Stimulated activated memory B cell treated with anti-CD40 and anti-IgM and Interleukin-4, amounts not matched to agents 10 μg/mL and 1 μg/mL and 100 μg/mL, for 72 hours (primary cell): Measurements from ENCODE around the gene USP22.
A peak's percentile ranks its signal among the peaks of the same experiment; 100 is the strongest.

ENCODE experiments used
- ATAC-seq: fragments of 150-1000 bp; cut with Tn5 transposase; 2 replicates; pipeline ENCODE4 v1.10.0; 2021
- H3K27ac Mint-ChIP-seq: one replicate; pipeline ENCODE4 v1.8.0; 2022; ENCODE audit warnings: mild to moderate bottlenecking, mixed read lengths
- H3K27me3 Mint-ChIP-seq: one replicate; pipeline ENCODE4 v1.8.0; 2022; ENCODE audit warnings: mixed read lengths
- H3K36me3 Mint-ChIP-seq: one replicate; pipeline ENCODE4 v1.8.0; 2022; ENCODE audit warnings: mixed read lengths
- H3K4me1 Mint-ChIP-seq: one replicate; pipeline ENCODE4 v1.8.0; 2022; ENCODE audit warnings: mixed read lengths
- H3K4me3 Mint-ChIP-seq: one replicate; pipeline ENCODE4 v1.8.0; 2022; ENCODE audit warnings: mild to moderate bottlenecking, moderate library complexity, mixed read lengths
- H3K9me3 Mint-ChIP-seq: one replicate; pipeline ENCODE4 v1.8.0; 2022; ENCODE audit warnings: mixed read lengths

Gene USP22

DNA sequence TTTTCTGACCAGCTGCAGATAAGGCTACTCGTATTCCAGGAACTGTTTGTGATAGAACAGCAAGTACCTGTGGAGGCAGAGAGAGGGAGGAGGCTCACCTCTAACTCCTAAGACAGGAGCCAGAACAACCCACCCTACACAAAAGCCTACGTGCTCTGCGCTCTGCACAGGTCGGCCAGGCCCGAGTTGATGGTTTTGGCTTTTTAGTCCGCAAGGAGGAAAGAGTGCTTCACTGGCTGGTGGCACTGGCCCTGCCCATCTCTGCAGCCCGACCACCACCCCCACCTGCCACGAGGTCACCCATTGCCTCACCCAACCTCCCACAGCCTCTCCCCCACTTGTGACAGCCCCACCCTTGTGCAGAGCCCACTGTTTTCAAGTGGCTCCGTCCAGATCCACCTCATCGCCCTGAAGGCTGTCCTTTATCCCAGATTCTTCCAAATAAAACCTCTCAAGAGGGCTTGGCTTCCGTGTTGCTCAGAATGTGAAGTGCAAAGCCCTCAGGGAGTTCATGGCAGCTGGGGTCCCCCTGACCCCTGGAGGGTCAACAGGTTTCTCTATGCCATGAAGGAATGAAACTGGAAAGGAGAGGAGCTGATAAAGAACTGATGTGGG, 39.7 kb downstream of the USP22 start:
- H3K36me3 Mint-ChIP-seq: peaks cover 60% of the 10 kb centered on the region
- H3K27ac Mint-ChIP-seq: no peak overlapping the region
- no peak for ATAC-seq
- peaks cover 11% of the 10 kb centered on the region for H3K4me1 Mint-ChIP-seq
- no peaks in the 10 kb centered on the region for H3K27me3 Mint-ChIP-seq
- H3K4me3 Mint-ChIP-seq: no peak overlapping the region
- no peaks in the 10 kb centered on the region for H3K9me3 Mint-ChIP-seq

DNA sequence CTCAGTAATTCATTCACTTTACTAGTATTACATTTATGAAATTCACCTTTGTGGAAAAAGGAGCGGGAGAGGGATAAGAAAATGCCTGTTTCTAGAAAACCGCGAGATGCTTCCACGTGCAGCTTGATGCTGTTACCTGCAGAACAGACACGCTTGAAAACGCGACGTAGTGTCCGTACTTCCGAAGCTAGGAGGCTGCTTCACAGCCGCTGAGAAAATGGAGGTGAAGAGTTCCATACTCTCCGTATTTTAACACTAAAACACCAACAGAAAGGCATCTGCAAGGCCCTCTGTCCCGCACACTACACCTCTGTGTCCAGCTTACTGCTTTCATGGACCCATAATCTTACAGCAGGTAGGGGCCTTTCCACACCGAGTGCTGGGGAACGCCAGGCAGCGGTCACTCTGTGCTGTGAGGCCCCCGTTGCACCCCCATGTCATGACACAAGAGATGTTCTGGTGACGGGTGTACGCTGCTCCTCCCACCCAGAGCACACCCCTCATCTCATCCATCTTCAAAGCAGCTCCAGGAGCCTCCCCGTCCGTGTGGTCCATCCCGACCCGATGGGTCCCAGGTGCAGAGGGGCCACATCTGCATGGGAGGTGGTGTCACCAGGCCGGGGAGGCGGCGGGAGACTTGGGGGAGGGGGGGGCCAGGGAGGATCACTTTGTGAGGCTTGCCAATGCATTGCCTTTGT, 40.4 kb downstream of the USP22 start:
- H3K27ac Mint-ChIP-seq: no peak overlapping the region
- no peak for ATAC-seq

DNA sequence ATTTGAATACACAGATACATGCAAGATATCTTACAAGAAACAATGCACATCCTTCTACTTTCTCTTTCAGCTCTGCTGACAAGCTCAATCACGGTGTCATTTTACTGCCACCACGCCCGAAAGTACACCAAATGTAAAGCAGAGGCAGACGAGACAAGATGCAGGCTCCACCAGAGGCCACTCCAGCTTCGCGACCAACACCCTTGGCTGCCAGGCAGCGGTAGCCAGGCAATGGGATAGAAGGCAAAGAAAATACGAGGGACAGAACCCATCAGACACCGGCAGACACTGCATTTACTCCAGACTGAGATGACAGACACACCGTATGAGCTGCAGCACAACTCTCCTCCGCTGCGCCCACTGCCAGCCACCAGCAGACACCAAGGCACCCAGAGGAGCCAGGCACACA, 41.0 kb downstream of the USP22 start:
- no peaks in the 10 kb centered on the region for H3K9me3 Mint-ChIP-seq
- no peak overlapping the region for H3K27ac Mint-ChIP-seq
- H3K27me3 Mint-ChIP-seq: no peaks in the 10 kb centered on the region
- H3K4me3 Mint-ChIP-seq: no peak overlapping the region
- H3K36me3 Mint-ChIP-seq: peaks cover 49% of the 10 kb centered on the region
- peaks cover 16% of the 10 kb centered on the region for H3K4me1 Mint-ChIP-seq
- no peak for ATAC-seq

More for the DNA sequence above, 40.4 kb downstream of the USP22 start:
- H3K9me3 Mint-ChIP-seq: no peaks in the 10 kb centered on the region
- H3K27me3 Mint-ChIP-seq: no peaks in the 10 kb centered on the region
- peaks cover 55% of the 10 kb centered on the region for H3K36me3 Mint-ChIP-seq
- no peak overlapping the region for H3K4me3 Mint-ChIP-seq
- peaks cover 16% of the 10 kb centered on the region for H3K4me1 Mint-ChIP-seq

DNA sequence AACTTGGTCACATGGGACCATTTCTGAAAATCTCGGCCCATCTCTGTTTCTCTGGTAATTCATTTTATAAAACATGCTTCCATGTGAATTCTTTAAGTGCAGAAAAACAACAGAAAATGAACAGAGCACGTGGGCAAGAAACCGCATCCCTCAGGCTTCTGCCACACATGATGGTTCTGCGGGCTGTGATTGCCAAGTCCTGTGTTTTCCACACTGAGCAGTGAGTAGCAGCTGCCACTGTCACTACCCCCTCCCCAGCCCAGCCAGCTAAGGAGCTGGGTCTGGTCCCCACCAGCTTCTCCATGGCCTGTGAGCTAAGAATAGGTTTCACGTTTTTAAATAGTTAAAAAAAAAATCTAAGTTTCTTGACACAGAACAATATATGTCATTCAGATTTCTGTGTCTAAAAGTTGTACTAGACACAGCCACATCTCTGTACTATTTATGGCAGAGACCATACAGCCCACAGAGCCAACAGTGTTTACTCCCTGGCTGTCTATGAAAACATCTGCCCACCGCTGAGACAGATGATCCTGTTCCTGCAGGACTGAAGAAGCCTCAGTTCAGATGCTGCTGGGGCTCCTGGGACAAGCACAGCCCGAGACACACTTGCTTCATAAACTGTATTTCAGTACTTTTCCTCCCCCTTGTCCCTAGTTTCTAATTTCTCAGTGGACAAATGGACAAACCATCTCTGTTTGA, 41.5 kb downstream of the USP22 start:
- H3K27me3 Mint-ChIP-seq: no peaks in the 10 kb centered on the region
- no peaks in the 10 kb centered on the region for H3K9me3 Mint-ChIP-seq
- H3K27ac Mint-ChIP-seq: no peak overlapping the region
- no peak overlapping the region for H3K4me3 Mint-ChIP-seq
- peaks cover 45% of the 10 kb centered on the region for H3K36me3 Mint-ChIP-seq
- ATAC-seq: no peak
- H3K4me1 Mint-ChIP-seq: peaks cover 16% of the 10 kb centered on the region

DNA sequence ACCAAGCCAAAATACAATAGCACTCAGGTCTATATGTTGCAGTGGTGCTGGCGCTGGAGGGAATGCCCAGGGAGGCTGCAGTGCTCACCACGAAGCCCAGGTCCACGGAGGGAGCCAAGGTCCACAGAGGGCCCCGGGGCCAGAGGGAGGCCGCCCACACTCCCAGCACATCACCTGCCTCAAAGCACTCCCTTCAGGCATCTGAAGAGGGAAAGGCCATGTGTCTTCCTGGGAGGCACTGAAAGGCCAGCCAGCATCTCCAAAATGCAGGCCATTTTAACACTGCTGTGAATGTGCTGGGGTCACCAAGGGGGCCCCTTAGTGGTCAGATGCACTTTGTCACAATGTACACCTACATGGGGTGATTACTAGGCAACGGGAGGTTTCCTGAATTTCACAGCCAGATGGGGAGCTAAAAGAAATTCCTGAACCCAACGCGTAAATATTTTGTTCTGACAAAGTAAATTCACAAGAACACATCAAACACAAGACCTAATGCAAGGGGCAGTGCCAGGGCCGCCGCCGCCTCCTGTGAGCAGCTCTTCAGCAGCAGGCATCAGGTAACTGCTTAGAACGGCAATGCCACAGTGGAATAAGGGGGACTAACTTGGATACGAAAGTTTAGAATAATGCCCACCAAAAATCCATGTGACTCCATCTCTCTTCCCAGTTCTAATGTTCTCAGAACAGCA, 42.8 kb downstream of the USP22 start:
- H3K4me1 Mint-ChIP-seq: peaks cover 16% of the 10 kb centered on the region
- H3K27ac Mint-ChIP-seq: no peak overlapping the region
- no peak for ATAC-seq
- H3K9me3 Mint-ChIP-seq: no peaks in the 10 kb centered on the region
- peaks cover 32% of the 10 kb centered on the region for H3K36me3 Mint-ChIP-seq
- peak overlapping the region; percentile 31 for H3K4me3 Mint-ChIP-seq
- no peaks in the 10 kb centered on the region for H3K27me3 Mint-ChIP-seq

DNA sequence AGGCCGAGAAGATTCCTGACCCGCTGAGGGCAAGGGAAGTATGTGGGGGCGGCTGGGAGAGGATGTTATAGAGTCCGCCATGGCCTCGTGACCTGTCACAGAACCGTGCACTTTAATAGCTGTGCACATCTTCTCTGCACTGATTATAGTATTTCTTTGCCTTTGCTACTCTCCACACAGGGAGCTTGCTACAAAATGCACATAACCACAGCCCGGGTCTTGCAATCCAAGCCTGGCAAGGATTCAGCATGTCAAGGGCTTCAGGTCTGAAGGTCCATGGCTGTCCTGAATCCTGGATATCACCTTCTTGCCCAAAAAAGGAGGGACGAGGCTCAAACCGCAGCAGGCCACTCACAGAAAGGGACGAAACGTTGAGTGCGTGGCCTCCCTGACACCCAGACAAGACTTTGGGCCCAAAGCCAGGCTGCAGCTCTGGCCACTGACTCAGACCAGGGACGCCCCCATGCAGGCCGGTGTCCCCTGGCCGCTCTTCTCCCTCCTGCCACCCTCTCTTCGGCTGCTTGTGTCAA, 43.7 kb downstream of the USP22 start:
- H3K27ac Mint-ChIP-seq: no peak overlapping the region
- H3K4me1 Mint-ChIP-seq: peaks cover 16% of the 10 kb centered on the region
- H3K4me3 Mint-ChIP-seq: no peak overlapping the region
- ATAC-seq: no peak
- H3K9me3 Mint-ChIP-seq: no peaks in the 10 kb centered on the region
- no peaks in the 10 kb centered on the region for H3K27me3 Mint-ChIP-seq
- peaks cover 24% of the 10 kb centered on the region for H3K36me3 Mint-ChIP-seq

DNA sequence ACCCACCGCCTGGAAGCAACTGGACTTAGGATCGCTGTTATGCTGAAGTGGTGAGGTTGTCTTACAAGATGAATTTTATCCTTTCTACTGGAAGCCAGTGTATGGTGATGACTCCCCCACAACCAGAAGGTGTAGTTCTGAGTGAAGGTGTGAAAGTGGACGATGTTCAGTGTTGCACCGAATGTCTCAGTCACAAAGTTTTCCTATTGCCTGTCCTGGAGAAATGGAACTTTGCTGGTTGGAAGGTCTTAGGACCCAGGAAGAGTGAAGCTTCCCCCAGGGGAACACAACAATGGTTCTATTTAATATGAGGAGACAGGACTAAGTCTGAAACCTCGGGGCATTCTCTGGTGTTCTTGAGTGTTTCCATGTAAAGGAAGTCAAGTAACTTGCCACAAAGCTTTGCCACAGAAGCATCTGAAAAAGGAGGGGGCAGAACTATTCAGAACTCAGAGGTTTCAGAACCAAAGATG, 44.2 kb downstream of the USP22 start:
- Mint-ChIP-seq H3K4me1 (peaks cover 16% of the 10 kb centered on the region), H3K9me3 (no peaks in the 10 kb centered on the region), H3K27me3 (no peaks in the 10 kb centered on the region), H3K4me3 (no peak overlapping the region), H3K36me3 (peaks cover 21% of the 10 kb centered on the region), H3K27ac (no peak overlapping the region)
- no peak for ATAC-seq

DNA sequence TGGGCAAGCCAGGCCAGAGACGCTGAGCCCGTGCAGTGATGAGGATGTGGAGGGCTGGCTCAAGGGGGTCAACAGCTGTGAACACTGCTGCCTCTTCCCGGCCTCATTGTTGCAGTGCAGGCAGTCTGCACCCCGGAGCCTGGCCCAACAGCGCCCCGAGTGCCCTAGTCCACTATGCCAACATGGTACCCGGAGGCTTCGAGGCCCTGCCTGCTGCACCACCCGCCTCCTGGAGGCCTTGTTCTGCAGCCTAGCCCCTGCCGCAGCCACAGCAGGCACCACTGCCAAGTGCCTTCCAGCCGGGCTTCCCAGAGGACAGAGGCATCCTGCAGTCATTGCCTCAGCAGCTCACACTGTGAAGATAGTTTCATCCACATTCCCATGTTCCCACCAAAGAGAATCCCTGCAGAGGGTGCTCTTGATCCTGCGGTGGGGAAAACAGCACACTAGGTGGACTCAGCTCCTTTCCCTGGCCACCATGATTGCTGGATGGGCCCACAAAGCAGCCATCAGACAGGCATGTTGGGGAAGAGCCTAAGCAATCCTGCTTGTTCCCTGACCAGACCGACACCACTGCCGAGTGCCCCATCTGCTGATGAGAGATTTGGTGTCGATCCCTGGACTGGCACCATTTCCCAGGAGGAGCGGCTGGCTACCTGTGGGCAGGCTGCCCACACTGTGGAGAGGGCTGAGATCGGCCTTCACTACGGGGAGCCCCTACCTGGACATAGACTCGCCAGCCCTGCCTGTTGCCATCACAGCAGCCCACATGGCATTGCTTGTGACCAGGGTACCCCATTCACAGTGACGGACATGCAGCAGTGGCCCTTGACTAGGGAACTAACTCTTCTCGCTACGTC, 44.9 kb downstream of the USP22 start:
- ATAC-seq: no peak
- Mint-ChIP-seq H3K4me3 (no peak overlapping the region), H3K27ac (no peak overlapping the region), H3K27me3 (no peaks in the 10 kb centered on the region), H3K4me1 (peaks cover 16% of the 10 kb centered on the region), H3K9me3 (no peaks in the 10 kb centered on the region), H3K36me3 (peaks cover 16% of the 10 kb centered on the region)

DNA sequence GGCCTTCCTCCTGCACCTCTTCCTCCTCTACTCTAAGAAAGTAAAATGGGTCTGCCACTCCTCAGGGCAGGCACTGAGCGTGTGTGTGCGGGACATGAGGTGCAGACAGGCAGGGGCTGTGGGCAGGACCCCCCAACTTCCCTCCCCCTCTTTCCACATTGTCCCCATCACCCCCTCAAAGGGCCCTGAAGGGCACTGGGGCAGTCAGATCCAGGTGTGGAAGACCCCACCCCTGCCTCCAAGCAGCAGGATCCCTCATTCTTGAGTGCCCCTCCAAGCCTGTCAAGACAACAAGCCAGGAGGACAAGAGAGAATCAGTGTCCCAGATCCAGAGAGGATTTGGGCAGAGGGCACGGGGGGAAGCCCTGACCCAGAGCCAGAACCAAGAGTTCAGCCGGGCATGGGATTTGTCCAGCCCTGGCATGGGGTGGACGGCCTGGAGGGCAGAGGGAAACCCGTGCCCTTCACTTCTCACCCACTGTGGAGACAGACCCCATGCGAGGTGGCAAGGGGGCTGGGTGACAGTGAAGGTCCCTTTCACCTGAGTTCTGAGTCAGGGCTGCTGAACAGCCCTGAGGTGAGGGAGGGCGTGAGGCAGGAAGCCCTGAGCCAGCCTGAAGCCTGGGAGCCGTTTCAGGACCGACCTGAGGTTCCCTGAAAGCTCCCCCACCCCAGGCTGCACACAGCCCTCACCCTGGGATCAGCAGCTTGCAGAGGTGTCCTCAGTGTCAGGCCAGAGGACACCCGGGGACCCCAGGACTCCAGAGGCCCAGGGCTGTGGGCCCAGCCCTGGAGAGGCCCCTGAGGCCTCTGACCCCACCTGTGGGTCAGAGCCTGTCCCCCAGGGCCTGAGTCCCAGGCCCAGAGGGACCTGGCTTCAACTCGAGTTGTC, 45.8 kb downstream of the USP22 start:
- Mint-ChIP-seq H3K4me1 (peaks cover 16% of the 10 kb centered on the region), H3K36me3 (peaks cover 15% of the 10 kb centered on the region), H3K4me3 (no peak overlapping the region), H3K27me3 (no peaks in the 10 kb centered on the region), H3K27ac (no peak overlapping the region), H3K9me3 (no peaks in the 10 kb centered on the region)
- ATAC-seq: no peak

DNA sequence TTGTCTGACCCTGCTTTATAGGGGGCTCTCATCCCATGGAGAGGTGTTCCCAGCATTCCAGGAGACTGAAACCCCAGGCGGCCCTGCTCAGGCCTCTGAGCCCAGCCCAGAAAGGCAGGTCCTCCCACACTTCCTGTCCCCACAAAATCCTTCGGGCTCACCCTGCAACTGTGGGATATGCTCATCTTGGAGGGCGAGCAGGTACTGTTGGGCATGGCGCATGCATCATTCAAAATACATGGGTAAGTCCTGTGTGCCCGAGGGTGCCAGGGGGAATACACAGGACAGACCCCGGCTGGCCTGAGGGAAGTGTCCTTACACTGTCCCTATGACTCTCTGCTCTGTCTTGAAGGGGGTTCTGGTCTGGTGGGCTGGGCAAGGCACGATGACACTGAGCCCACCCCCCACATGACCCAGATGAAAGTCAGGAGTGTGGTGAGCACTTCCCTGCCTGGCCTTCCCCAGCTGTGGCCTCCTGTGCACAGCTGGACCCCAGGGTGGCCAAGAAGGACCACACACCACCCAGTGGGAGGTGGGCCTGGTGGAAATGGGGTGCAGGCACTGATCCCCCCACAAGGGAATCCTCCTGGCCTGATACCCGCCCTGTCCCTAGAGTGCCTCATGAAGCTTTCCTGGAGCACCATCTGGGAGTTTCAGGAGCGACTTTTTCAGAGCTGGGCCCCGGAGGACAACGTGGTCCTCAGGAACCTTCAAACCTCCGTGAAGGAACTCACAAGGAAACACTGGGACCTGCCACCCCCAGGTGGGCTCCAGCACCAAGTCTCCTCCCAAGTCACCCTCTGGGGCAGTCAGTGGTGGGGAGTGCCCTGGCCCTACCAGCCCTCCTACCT, 46.7 kb downstream of the USP22 start:
- no peak for ATAC-seq
- H3K9me3 Mint-ChIP-seq: no peaks in the 10 kb centered on the region
- no peak overlapping the region for H3K4me3 Mint-ChIP-seq
- H3K27me3 Mint-ChIP-seq: no peaks in the 10 kb centered on the region
- H3K27ac Mint-ChIP-seq: no peak overlapping the region
- H3K4me1 Mint-ChIP-seq: peaks cover 16% of the 10 kb centered on the region
- peaks cover 10% of the 10 kb centered on the region for H3K36me3 Mint-ChIP-seq

DNA sequence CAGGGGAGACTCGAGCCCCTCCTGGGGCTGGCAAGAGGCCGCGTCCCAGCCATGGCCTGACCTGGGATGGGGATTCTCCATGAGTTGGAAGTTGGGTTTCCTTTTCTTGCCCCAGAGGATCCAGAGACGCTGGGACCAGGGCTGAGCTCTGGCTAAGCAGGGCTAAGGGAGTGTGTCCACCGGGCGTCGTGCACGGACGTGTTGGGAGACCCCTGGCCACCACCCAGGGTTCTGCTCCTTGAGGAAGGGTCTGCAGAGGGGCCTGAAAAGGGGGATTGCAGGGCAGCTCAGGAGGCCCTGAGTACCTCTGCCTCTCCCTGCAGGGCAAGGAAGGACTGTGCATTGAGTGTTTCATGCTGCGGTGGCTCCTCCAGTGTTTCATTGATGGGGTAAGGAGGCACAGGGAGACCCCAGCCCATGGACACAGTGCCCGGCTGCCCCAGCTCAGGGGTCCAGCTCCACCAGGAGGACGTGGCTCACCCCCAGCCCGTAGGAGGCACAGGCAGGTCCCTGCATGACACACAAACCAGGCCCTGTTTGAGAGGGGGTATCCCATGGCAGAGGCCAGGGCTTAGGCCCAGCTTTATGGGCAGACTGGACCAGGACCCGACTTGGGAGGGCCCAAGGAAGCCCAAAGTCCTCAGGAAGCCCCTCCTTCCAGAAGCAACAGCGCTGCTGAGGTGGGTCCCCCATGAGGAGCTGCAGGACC, 47.5 kb downstream of the USP22 start:
- Mint-ChIP-seq H3K9me3 (no peaks in the 10 kb centered on the region), H3K27ac (no peak overlapping the region), H3K4me1 (peaks cover 16% of the 10 kb centered on the region), H3K36me3 (peaks cover 7% of the 10 kb centered on the region), H3K4me3 (no peak overlapping the region), H3K27me3 (no peaks in the 10 kb centered on the region)
- no peak for ATAC-seq

DNA sequence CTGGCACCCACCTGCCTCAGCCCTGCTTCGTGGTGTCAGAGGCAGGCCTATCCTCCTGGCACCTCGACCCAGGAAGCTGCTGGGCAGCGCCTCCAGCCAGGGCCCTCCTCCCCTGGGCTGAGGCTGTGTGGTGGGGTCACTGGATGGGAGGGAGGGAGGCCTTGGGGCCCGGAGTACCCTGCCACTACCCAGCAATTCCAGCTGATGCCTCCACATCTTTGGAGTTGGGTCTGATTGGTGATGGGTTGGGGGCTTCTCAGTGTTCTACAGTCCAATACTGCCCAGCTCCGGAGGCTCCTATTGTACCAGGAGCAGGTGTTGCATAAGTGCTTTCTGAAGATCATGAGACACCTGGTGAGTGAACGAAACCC, 48.0 kb downstream of the USP22 start:
- Mint-ChIP-seq H3K36me3 (peaks cover 1% of the 10 kb centered on the region), H3K27ac (no peak overlapping the region), H3K9me3 (no peaks in the 10 kb centered on the region), H3K27me3 (no peaks in the 10 kb centered on the region), H3K4me1 (peaks cover 16% of the 10 kb centered on the region), H3K4me3 (no peak overlapping the region)
- no peak for ATAC-seq
